Posterior vena cava (tissue), 2 donors: ENCODE results near the gene MMP25. TPM values are rescaled to one million over a fixed set of nuclear protein-coding genes. Genes with fewer than 3 reads are reported as not detected.

ENCODE experiments used
- DNase-seq: peaks from one replicate; pipeline ENCODE4 v3.0.0-alpha.2; 2020; ENCODE audit warnings: low spot score
- intact Hi-C, 2 donors: fragments of 100-400 bp; cut with DNase I; formaldehyde crosslinking; loops; one replicate each; pipeline versions ENCODE4 v1.14.1 to v1.14.2; 2022 to 2023
- total RNA-seq, 2 donors: library from RNA; stranded (reverse); fragmentation: NEBNext Ultra II Directional; extraction: Animal tissue kit (Norgen Biotek cat#: 25700); gene quantifications; one replicate each; pipeline ENCODE4 v1.2.1, GENCODE V29; 2021
- donor health status: DM: yes; HTN: yes; CAD: no.
- donor health status: DM: yes; HTN: yes; CAD: no.

The MMP25 gene
- total RNA-seq, 2 donors from 2014 or later, result 4.7 to 5.6 TPM

DNA sequence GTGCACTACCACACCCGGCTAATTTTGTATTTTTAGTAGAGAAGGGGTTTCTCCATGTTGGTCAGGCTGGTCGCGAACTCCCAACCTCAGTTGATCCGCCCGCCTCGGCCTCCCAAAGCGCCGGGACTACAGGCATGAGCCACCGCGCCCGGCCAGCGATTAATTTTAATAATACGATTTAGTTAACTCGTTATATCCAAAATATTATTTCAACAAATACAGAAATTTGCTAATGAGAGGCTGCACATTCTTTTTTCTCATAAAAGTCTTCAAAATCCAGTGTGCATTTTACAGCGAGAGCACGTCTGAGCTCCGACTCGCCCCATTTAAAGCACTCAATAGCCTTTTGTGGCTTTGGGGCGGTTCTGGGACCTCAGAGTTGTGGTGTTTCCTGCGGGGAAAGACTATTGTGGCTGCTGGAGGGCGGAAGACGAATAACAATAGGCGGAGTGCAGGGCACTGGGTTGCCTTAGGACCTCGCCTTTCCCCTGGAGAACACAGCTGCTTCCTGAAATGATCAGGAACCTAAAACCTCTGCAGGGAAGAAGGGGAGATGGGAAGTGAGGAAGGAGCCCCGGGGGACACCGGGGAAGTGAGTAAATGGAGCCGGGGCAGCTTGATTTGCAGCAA lies 55.6 kb downstream of the MMP25 start:
- intact Hi-C loops, result no loop called here
- no peak for DNase-seq

- peak; percentile 97 for DNase-seq
- intact Hi-C loops, result no loop called here
Observed at GRCh38 chr16:3106205-3106928, 60.0 kb downstream of the MMP25 start.

Other genes with a start within 250 kb of the MMP25 start
- not detected for gene PRSS41, start 248.1 kb upstream of the MMP25 start, total RNA-seq
- gene PRSS21, start 229.3 kb upstream of the MMP25 start, total RNA-seq, result not detected
- gene ZG16B, start 216.3 kb upstream of the MMP25 start, total RNA-seq, result not detected
- gene PRSS22, start 188.4 kb upstream of the MMP25 start, total RNA-seq, result not detected
- gene FLYWCH2, start 163.3 kb upstream of the MMP25 start, total RNA-seq, result 10 to 100 TPM; 16.0 to 17.6 TPM
- 10 to 100 TPM; 31.0 to 37.7 TPM for gene FLYWCH1, start 134.6 kb upstream of the MMP25 start, total RNA-seq
- gene KREMEN2, start 82.3 kb upstream of the MMP25 start, total RNA-seq, result not detected
- 1 to 10 TPM; 2.5 to 5.4 TPM for gene PAQR4, start 77.2 kb upstream of the MMP25 start, total RNA-seq
- 1 to 10 TPM in 1 of 2 donors, under 1 TPM in 1; 0.76 to 1.6 TPM for gene PKMYT1, start 66.1 kb upstream of the MMP25 start, total RNA-seq
- gene CLDN9, start 33.6 kb upstream of the MMP25 start, total RNA-seq, result not detected
- gene CLDN6, start 28.4 kb upstream of the MMP25 start, total RNA-seq, result not detected
- 100 to 1,000 TPM in 1 of 2 donors, 10 to 100 TPM in 1; 67.1 to 156 TPM for gene TNFRSF12A, start 26.2 kb upstream of the MMP25 start, total RNA-seq
- 100 to 1,000 TPM in 1 of 2 donors, 10 to 100 TPM in 1; 63.3 to 104 TPM for gene HCFC1R1, start 22.6 kb upstream of the MMP25 start, total RNA-seq
- gene THOC6, start 22.5 kb upstream of the MMP25 start, total RNA-seq, result 10 to 100 TPM; 21.6 to 25.7 TPM
- gene BICDL2, start 9.6 kb upstream of the MMP25 start, total RNA-seq, result under 1 TPM in 1 of 2 donors, not detected in 1; 0.10 TPM
- 10 to 100 TPM; 56.8 to 65.4 TPM for gene IL32, start 19.1 kb downstream of the MMP25 start, total RNA-seq
- not detected for gene ZSCAN10, start 52.7 kb downstream of the MMP25 start, total RNA-seq
- gene ZNF205, start 66.0 kb downstream of the MMP25 start, total RNA-seq, result 1 to 10 TPM; 7.6 to 8.3 TPM
- 10 to 100 TPM in 1 of 2 donors, 1 to 10 TPM in 1; 8.3 to 10.2 TPM for gene ZNF213, start 88.5 kb downstream of the MMP25 start, total RNA-seq
- gene OR1F1, start 141.6 kb downstream of the MMP25 start, total RNA-seq, result not detected
- 1 to 10 TPM; 5.1 to 6.9 TPM for gene ZNF200, start 188.6 kb downstream of the MMP25 start, total RNA-seq
- gene MEFV, start 210.1 kb downstream of the MMP25 start, total RNA-seq, result 1 to 10 TPM; 1.9 to 4.9 TPM
- 10 to 100 TPM; 19.8 to 21.2 TPM for gene ZNF263, start 236.9 kb downstream of the MMP25 start, total RNA-seq